Measurements from ENCODE around the gene AGBL2. TPM values are rescaled to one million over a fixed set of nuclear protein-coding genes. Genes with fewer than 3 reads are reported as not detected.
"Not testable (repeated sequence)": the region's sequence is repeated elsewhere in the genome, so short reads cannot be mapped to it uniquely, and the experiment has no call there.

AGBL2 gene
- total and polyA plus RNA-seq, 2 of the 8 experiments (the other 6 are each of a cell fraction or from before 2014, with no cell fraction given): 2.1 to 6.5 TPM

DNA sequence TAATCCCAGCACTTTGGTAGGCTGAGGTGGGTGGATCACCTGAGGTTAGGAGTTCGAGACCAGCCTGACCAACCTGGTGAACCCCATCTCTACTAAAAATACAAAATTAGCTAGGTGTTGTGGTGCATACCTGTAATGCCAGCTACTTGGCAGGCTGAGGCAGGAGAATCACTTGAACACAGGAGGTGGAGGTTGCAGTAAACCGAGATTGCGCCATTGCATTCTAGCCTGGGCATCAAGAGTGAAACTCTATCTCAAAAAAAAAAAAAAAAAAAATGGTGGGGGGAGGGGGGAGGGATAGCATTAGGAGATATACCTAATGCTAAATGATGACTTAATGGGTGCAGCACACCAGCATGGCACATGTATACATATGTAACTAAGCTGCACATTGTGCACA, 28.5 kb downstream of the AGBL2 start:
- H2AFZ ChIP-seq (ENCODE audit: low read length); H2BK20ac ChIP-seq (ENCODE audit: low read length); H3K4me1 ChIP-seq (replicated peaks in 1 of 4; ENCODE audit: control insufficient read depth in 3 of 4, insufficient read depth in 4 of 4, low read length in 3 of 4); FAIRE-seq; H4K8ac ChIP-seq (ENCODE audit: extremely low read depth, insufficient read depth, low read length); H2BK5ac ChIP-seq (ENCODE audit: low read depth, low read length); CTCF ChIA-PET (ENCODE audit: partially characterized antibody); H2BK120ac ChIP-seq (replicated peaks; ENCODE audit: low read depth, low read length); H4K91ac ChIP-seq (replicated peaks; ENCODE audit: insufficient read length, low read length); H3K56ac ChIP-seq (replicated peaks; ENCODE audit: insufficient read length, low read depth, low read length); H3K14ac ChIP-seq (ENCODE audit: insufficient read length); H3K23me2 ChIP-seq (ENCODE audit: low read depth, low read length); H2AK5ac ChIP-seq (ENCODE audit: low read depth, low read length); H3K4me2 ChIP-seq (ENCODE audit: insufficient read depth in 1 of 2, low read depth in 2 of 2, low read length in 2 of 2); H3K27me3 ChIP-seq (replicated peaks in 1 of 4; ENCODE audit: control insufficient read depth in 3 of 4, extremely low read depth in 1 of 4, insufficient read depth in 3 of 4, low read length in 3 of 4); H3K9ac ChIP-seq (replicated peaks in 1 of 4; ENCODE audit: extremely low read depth in 1 of 4, low read depth in 3 of 4, low read length in 3 of 4); H4K5ac ChIP-seq (ENCODE audit: insufficient read length, low read depth, low read length); H4K20me1 ChIP-seq (replicated peaks in 1 of 2; ENCODE audit: control insufficient read depth in 1 of 2, insufficient read depth in 2 of 2, low read length in 2 of 2); H3K27ac ChIP-seq (ENCODE audit: low read depth, low read length); H3K4me3 ChIP-seq (ENCODE audit: extremely low read depth in 1 of 4, insufficient read depth in 2 of 4, low read depth in 3 of 4, low read length in 4 of 4); DNase-seq (ENCODE audit: low read depth in 1 of 2, low spot score in 2 of 2); H3K4ac ChIP-seq (replicated peaks; ENCODE audit: insufficient read length, low read depth, low read length); H3K79me2 ChIP-seq (ENCODE audit: control insufficient read depth in 1 of 2, insufficient read depth in 2 of 2, low read length in 2 of 2); H2BK12ac ChIP-seq (ENCODE audit: low read depth, low read length); H3K9me3 ChIP-seq (ENCODE audit: insufficient read depth in 2 of 2, low read depth in 1 of 2, low read length in 1 of 2); H3K36me3 ChIP-seq (ENCODE audit: control insufficient read depth in 2 of 4, insufficient read depth in 4 of 4, low read length in 3 of 4); H3K79me1 ChIP-seq (ENCODE audit: low read depth, low read length); H2BK15ac ChIP-seq (ENCODE audit: low read length); H3K18ac ChIP-seq (ENCODE audit: extremely low read depth, low read length); H3K23ac ChIP-seq (ENCODE audit: insufficient read length): not testable (repeated sequence)
- 91% methylated on average over 3 of the region's 3 CpGs; no CpG with 5 or more reads in 1 of the 2 experiments for WGBS, 2 experiments (ENCODE audit: extremely low coverage in 1 of 2, insufficient coverage in 1 of 2, insufficient read length in 1 of 2, insufficient replicate concordance in 2 of 2, low coverage in 1 of 2, low lambda C conversion rate in 2 of 2, missing lambda C conversion rate in 1 of 2)
- POLR2A ChIA-PET (ENCODE audit: partially characterized antibody): interaction anchor here (0.8 kb wide), 1 partner anchor 45 kb away, joined by 3 read pairs; no protein-coding TSS in a partner anchor

Data from H1 (cell line).